GM18526 (cell line): ENCODE data around the gene MTMR8.

Experiments used
- POLR2A ChIP-seq: IDR thresholded peaks from 3 replicates; pipeline ENCODE4 v1.6.1; 2011; ENCODE audit not compliant: insufficient read length; ENCODE audit errors: extremely low read depth

Gene MTMR8

GRCh38 chrX:64338296-64338695 is 57.0 kb downstream of the MTMR8 start:
- TF ChIP-seq POLR2A = no peak

DNA sequence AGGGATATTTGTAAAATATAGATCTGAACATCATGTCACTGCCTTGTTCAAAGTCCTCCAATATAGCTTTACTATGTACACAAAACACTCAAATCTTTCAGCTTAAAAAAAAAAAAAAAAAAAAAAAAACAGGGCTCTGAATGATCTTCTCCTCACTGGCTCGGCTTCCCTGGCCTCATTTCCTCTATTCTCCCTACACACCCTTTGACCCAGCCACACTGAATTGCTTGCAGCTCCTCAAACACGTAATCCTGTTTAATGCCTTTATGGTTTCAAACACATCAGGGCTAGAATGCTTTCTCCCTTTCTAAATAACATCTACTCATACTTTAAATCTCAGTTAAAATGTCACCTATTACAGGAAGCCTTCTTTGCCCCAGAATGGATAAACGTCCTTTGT is 60.8 kb downstream of the MTMR8 start:
- TF ChIP-seq POLR2A = no peak

DNA sequence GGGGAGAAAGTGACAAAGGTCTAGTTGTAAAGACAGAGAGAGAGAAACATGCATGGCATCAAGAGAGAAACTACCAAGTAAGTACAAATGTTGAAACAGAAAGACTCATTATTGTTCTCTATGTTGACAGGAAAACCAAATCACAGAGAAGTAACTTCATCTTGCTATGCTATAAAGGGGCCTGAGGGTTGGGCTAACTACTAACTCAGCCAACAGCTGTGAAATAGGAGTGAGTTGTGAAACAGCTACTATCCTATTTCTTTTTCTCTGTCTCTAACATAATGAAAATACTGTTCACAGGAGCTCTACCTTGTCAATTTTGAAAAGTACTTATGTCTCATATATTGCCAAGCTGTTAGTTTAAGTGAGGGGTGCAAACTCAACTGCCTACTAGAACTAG is 65.0 kb downstream of the MTMR8 start:
- no peak for TF ChIP-seq POLR2A

DNA sequence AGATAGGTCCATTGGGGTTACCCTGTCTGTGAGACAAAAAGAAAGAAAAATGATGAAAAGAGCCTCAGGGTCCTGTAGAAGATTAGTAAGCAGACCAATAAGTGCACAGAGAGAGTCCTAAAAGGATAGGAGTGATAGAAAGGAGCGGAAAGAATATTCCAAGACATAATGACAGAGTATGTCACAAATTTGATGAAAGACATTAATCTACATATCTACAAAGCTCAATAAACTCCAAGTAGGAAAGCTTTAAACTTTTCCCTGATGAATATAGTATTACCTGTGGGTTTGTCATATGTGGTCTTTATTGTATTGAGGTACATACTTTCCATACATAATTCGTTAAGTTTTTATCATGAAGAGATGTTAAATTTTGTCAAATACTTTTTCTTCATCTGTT is 73.7 kb downstream of the MTMR8 start:
- no peak for TF ChIP-seq POLR2A

DNA sequence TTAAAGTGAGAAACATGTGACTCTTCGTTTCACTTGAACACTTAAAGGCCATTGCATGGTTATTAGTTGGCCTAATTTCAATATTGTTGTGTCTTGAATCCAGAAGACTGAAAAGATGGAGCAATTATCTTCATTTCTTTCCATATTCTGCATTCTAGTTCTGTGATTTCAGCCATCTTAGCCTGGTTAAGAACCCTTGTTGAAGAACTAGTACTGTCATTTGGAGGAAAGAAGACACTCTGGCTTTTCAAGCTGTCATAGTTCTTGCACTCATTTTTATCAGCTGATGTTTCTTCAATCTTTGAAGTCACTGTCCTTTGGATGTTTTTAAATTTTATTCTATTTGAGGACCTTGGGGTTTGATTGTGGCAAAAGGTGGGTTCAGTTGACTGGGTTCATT is 81.6 kb downstream of the MTMR8 start:
- no peak for TF ChIP-seq POLR2A

DNA sequence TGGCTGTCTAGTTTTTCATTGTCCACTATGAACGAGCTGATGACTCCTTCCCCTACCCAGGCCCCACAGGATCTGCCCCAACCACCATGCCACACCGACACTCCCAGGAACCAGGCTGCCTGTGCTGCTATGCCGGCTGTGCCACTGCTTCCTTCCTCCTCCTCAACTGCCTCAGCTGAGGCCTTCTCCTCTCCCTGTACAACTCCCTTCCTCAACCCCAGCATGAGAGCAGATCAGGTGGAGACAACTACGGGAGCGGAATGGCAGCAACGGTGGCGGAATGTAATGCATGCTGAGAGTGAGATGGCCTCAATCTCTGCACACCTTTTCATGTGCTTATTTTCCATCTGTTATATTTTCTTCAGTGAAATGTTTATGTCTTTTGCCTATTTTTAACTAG is 88.5 kb downstream of the MTMR8 start:
- no peak for TF ChIP-seq POLR2A

- no peak for TF ChIP-seq POLR2A
These were observed 104.1 kb downstream of the MTMR8 start for GRCh38 chrX:64291123-64291522.

DNA sequence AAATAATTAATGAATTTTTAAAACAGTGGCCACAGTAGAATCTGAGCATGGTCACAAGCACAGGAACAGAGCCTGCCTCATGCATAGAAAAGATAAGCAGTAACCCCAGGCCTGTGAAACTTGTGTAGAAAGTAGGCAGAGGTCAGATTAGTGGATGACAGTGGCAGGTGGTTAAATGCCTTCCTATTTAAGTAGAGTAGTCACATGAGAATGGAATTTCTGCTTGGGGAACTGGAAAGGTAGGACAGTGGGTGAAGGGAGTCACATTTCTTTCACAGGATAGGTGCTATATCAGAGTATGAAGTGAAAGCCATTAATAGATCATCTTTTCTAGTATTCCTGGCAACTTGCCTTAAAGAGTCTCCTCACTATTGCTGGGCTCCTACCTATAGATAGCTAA is 130.0 kb downstream of the MTMR8 start:
- TF ChIP-seq POLR2A = no peak

- no peak for TF ChIP-seq POLR2A
These were observed 164.9 kb downstream of the MTMR8 start, which contains the start of gene ASB12 for GRCh38 chrX:64230123-64230970. Gene ASB12, minus strand, starts transcription at chrX:64230607. Its CDS starts 4,957 bp downstream, at chrX:64225650.

- TF ChIP-seq POLR2A = no peak
These were observed 166.1 kb downstream of the MTMR8 start for GRCh38 chrX:64229154-64229553.
